NCI-H510A treated with DMSO at 0.1 percent for 48 hours (cell line): Measurements from ENCODE around the gene PLCB3.
"Not testable (repeated sequence)": the region's sequence is repeated elsewhere in the genome, so short reads cannot be mapped to it uniquely, and the experiment has no call there.

Experiments used
- DNase-seq: peaks from one replicate; lab custom pipeline; 2025; lab: John Stamatoyannopoulos, UW

PLCB3 gene

GRCh38 chr11:64237484-64237951 lies 13.8 kb upstream of the PLCB3 start:
- peak; percentile 95 for DNase-seq

- peak; percentile 28 for DNase-seq
Measured at GRCh38 chr11:64238076-64238475, 13.3 kb upstream of the PLCB3 start.

DNA sequence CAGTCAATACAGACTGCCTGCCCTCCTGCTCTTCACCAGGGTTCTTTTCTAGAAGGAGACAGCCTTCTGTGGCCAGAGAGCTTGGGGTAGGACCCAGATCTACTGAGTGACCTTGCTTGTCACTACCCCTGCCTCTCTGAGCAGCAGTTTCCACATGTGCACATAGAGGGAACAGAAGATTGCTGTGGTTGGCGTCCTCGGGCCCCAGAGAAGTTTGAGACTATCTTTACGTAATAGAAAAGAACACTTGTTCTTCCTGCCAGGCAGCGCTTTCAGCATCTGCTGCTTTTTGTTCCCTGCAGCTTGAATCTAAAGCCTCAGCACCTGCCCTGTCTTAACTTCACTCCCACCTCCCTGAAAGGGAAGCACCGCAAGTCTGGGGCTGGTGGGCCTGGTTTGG lies 12.3 kb upstream of the PLCB3 start:
- DNase-seq: no peak

DNA sequence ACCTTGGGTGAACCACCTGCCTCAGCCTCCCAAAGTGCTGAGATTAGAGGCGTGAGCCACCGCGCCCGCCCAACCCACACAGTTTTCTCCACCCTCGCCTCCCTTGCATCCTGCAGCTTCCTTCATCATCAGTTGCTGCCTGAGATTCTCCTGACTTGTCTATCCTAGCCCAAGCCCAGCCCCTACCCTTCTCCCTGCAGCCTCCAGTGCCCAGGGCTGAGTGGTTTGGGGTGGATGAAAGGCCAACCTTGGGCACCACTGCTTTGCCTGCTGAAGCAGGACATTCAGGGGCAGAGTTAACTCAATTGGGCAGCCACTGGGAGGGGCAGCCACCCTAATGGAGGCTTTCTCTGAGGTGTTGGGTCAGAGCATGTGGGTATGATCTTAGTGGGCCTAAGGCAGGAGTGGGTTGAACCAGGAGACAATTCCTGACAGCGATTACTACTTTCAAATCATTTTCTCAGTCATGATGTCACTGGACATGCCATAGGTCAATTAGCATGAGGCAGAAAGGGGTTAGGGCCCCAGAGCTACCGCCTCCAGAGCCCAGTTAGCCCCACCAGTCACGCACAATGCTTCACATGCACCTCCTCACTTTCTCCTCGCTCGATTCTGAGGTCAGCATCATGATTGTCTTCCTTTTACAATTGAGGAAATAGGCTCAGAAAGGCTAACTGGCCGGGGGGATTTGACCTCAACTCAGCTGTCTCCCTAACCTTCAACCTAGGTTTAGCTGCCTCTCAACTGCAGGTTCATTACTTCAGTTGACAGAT lies 11.5 kb upstream of the PLCB3 start:
- no peak for DNase-seq

GRCh38 chr11:64240435-64241240 lies 10.7 kb upstream of the PLCB3 start, which contains the start of gene FKBP2:
TSS of gene FKBP2 (plus strand) at chr11:64241095. CDS start at chr11:64242388, 1,293 bp downstream.
- peak; percentile 91 for DNase-seq

GRCh38 chr11:64241241-64241490 lies 10.2 kb upstream of the PLCB3 start:
- DNase-seq: no peak

DNA sequence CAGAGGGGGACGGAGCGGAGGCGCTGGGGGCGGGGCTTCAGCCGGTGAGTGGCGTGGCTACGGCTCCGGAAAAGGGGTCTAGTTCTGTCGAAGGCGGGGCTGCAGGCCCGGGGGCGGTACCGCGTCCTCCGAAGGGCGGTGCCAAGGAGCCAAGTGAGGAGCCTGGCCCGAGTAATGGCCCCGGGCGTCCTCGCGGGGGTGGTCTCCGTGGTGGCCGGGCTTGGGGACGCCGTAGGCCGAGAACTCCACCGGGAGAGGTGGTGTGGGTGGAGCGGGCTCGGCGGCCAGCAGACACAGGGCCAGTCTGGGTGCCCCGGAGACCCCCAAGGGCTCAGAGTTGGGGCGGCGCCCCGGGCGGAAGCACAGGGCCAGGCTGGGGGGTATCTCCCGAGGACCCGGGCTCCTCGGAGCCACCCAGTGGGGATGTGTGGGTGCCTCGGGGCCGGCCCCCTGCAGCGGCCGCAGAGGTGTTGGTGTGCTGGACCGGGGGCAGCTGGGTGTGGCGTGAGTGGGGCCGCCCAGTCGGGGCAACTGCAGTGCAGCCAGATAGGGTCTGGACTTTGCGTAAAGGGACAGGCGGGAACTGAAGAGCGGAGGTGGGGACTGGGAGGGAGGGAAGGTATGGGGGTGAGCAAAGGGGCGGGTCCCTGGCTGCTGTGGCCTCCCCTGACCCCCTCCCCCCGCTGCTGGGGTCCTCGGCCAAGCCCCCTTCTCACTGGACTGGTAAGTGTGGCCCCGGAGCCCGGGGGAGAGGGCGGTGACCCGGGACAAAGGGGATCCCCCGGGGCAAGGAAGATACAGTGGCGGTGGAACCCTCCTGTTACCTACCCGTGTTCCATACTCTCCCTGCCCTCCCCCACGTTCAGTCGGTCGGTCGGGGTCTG lies 9.6 kb upstream of the PLCB3 start:
- peak; percentile 97 for DNase-seq

- no peak for DNase-seq
Measured at GRCh38 chr11:64243236-64243854, 8.0 kb upstream of the PLCB3 start.

- DNase-seq: no peak
Measured at GRCh38 chr11:64244107-64244506, 7.2 kb upstream of the PLCB3 start.

GRCh38 chr11:64244966-64245365 lies 6.4 kb upstream of the PLCB3 start:
- DNase-seq: no peak

- DNase-seq: no peak
Measured at GRCh38 chr11:64245401-64245796, 5.9 kb upstream of the PLCB3 start.

- no peak for DNase-seq
Measured at GRCh38 chr11:64245797-64246620, 5.3 kb upstream of the PLCB3 start.

- DNase-seq: not testable (repeated sequence)
Measured at GRCh38 chr11:64246621-64246870, 4.8 kb upstream of the PLCB3 start.

DNA sequence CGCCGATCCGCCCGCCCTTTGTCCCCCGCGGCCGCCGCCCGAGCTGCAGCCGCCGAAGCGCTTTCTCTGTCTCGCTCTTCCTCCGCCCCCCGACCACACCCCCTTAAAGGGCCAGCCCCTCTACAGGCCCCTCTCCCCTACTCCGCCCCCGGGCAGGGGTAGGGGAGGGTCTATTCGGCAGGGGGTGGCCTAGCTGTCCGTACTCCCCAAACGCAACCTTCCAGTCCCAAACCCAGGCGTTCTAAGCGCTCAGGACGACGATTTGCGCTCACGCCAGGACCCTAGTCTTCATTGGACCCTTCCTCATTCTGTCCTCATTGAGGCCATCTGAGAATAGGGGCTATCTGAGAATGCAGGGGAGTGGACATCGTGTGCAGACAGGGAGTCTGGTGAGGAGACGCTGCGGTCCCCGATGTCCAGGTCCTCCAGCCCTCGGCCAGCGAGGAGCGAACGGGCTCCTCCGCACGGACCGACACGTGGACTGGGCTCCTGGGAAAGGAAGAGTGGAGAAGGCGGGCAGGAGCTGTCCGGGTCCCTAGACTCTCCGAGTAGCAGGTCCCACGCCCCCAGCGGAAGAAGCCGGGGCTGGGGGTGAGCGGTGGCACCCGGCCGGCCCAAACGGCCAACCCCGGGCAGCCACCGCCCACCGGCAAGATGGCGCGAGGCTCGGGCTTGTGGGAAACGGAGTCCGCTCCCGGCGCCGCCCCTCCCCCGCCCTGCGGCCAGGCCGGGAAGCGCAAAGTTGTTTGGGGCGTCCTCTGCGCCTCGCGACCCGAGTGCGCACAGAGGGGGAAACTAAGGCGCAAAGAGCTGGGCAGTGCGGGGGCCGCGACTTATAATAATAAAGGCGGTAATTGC lies 4.2 kb upstream of the PLCB3 start, which contains the start of gene PPP1R14B:
PPP1R14B (minus strand) TSS at position 73 of the 858 bp plus-strand sequence. CDS start 270 bp downstream, outside the sequence.
- DNase-seq: peak; percentile 86

- peak; percentile 72 for DNase-seq
Measured at GRCh38 chr11:64247729-64248531, 3.4 kb upstream of the PLCB3 start.

GRCh38 chr11:64248578-64248977 lies 2.8 kb upstream of the PLCB3 start:
- no peak for DNase-seq

- no peak for DNase-seq
Measured at GRCh38 chr11:64249038-64249437, 2.3 kb upstream of the PLCB3 start.

DNA sequence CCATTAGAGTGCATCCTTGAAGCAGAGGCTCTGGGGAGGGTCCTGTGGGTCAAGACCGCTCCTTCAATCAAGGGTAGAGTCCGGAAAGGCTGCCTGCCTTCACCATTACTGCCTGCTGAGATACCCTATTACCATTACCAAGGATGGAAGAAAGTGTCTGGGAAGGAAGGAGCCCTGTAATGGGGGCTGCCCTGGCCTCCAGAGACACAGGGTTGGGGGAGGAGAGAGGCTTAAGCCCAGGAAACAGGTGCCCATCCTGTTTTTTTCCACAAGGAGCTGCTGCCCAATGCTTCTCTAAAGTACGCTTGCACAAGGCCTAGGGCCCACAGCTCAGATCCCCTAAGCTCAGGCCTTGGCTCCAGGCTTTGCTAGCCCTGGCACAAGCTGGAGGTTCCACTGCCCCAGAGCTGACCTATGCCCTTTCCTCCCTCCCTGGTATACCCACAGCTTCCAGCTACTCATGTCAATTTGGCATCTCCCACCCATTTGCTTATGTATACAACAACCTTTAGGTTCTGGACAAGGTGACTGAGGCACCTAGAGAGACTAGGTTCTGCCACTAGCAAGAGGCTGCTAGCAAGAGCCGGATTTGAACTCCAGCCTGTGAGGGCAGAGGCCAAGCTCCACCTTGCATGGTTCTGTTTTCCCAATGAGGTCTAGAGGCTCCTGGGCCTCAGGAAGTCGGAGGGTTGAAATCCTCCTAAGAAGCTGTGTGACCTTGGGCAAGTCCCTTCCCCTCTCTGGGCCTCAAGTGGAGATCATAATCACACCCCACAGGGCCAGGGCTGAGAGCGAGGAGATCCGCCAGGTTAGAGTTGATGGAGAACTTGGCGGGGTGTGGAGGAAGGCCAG lies 1.5 kb upstream of the PLCB3 start:
- no peak for DNase-seq
